SK-N-SH (cell line): Measurements from ENCODE around the gene LPP. TPM values are rescaled to one million over a fixed set of nuclear protein-coding genes. Genes with fewer than 3 reads are reported as not detected.

Experiments
- CTCF ChIA-PET: fragments of 300-600, 350-600 bp; formaldehyde crosslinking; extraction: SDS; loops from one replicate; lab custom pipeline; 2021; lab: Yijun Ruan, JAX
- POLR2A ChIA-PET: fragments of 350-600 bp; sonication (Branson Sonifier 250); formaldehyde crosslinking; extraction: SDS; loops from one replicate; lab custom pipeline; 2020; ENCODE audit warnings: antibody characterized with exemption, inconsistent platforms; lab: Yijun Ruan, JAX
- DNase-seq: peaks from one replicate; pipeline ENCODE4 v3.0.0; 2012
- H2AFZ ChIP-seq: fragments of 200-600 bp; sonication (generic); 2 replicates; pipeline ENCODE4 v1.8.1; 2016; ENCODE audit warnings: antibody characterized with exemption, mild to moderate bottlenecking, low read depth
- H3F3A ChIP-seq: fragments of 200-600 bp; sonication (generic); replicated peaks from 2 replicates; pipeline ENCODE3; 2016; ENCODE audit warnings: antibody characterized with exemption, mild to moderate bottlenecking; ENCODE audit not compliant: insufficient read depth
- H3K27ac ChIP-seq, 2 experiments: fragments of 200-500 bp in 1 of 2; fragments of 200-600 bp in 1 of 2; sonication (Bioruptor generic) in 1 of 2; sonication (generic), shearing (Covaris generic) in 1 of 2; 2 replicates each; pipeline versions ENCODE4 v1.5.1 to v1.6.1; 2014 to 2016; ENCODE audit warnings: low read depth in 2 of 2, inconsistent platforms in 1 of 2, low read length in 1 of 2, mild to moderate bottlenecking in 1 of 2, mixed read lengths in 1 of 2
- H3K27me3 ChIP-seq: fragments of 200-600 bp; sonication (generic), shearing (Covaris generic); 2 replicates; pipeline ENCODE4 v1.6.1; 2016; ENCODE audit warnings: mixed run types; ENCODE audit not compliant: insufficient read depth
- H3K36me3 ChIP-seq, 2 experiments: fragments of 200-500 bp in 1 of 2; fragments of 200-600 bp in 1 of 2; sonication (Bioruptor generic) in 1 of 2; sonication (generic) in 1 of 2; replicated peaks in 1 of 2; 2 replicates each; pipeline versions ENCODE3 to v1.5.1; 2014 to 2016; ENCODE audit warnings: low read length in 1 of 2, mild to moderate bottlenecking in 1 of 2; ENCODE audit not compliant: insufficient read depth in 2 of 2, control insufficient read depth in 1 of 2
- H3K4me1 ChIP-seq, 2 experiments: fragments of 200-500 bp in 1 of 2; fragments of 200-600 bp in 1 of 2; sonication (Bioruptor generic) in 1 of 2; sonication (generic), shearing (Covaris generic) in 1 of 2; 2 replicates each; pipeline versions ENCODE4 v1.5.1 to v1.6.1; 2014 to 2016; ENCODE audit warnings: low read depth in 1 of 2, low read length in 1 of 2, mixed run types in 1 of 2; ENCODE audit not compliant: insufficient read depth in 2 of 2, control insufficient read depth in 1 of 2
- H3K4me2 ChIP-seq: fragments of 200-600 bp; sonication (generic), shearing (Covaris generic); 2 replicates; pipeline ENCODE4 v1.6.1; 2017; ENCODE audit warnings: mixed run types
- H3K4me3 ChIP-seq, 2 experiments: fragments of 200-500 bp in 1 of 2; fragments of 200-600 bp in 1 of 2; sonication (Bioruptor generic) in 1 of 2; sonication (generic), shearing (Covaris generic) in 1 of 2; 2 replicates each; pipeline versions ENCODE4 v1.5.1 to v1.8.1; 2014 to 2016; ENCODE audit warnings: low read depth in 2 of 2, inconsistent platforms in 1 of 2, low read length in 1 of 2, mild to moderate bottlenecking in 1 of 2, mixed read lengths in 1 of 2, moderate library complexity in 1 of 2
- H3K79me2 ChIP-seq: fragments of 200-600 bp; sonication (generic); 2 replicates; pipeline ENCODE4 v1.8.1; 2017; ENCODE audit warnings: mild to moderate bottlenecking; ENCODE audit not compliant: insufficient read depth
- H3K9ac ChIP-seq: fragments of 200-600 bp; sonication (generic); 2 replicates; pipeline ENCODE4 v1.6.1; 2017; ENCODE audit warnings: mixed run types
- H3K9me2 ChIP-seq: fragments of 200-600 bp; sonication (generic); 2 replicates; pipeline ENCODE4 v1.6.1; 2017; ENCODE audit warnings: mixed run types
- H3K9me3 ChIP-seq: fragments of 200-600 bp; sonication (generic); 2 replicates; pipeline ENCODE4 v1.6.1; 2017; ENCODE audit warnings: mixed run types, mild to moderate bottlenecking, moderate library complexity
- H4K20me1 ChIP-seq: fragments of 200-600 bp; sonication (generic); 2 replicates; pipeline ENCODE4 v1.6.1; 2017; ENCODE audit warnings: mild to moderate bottlenecking, mixed run types; ENCODE audit not compliant: insufficient read depth
- GABPA ChIP-seq: IDR thresholded peaks from 2 replicates; pipeline ENCODE4 v1.4.0; 2012; ENCODE audit warnings: low read depth, mild to moderate bottlenecking
- REST ChIP-seq: IDR thresholded peaks from 2 replicates; pipeline ENCODE4 v1.6.1; 2012; ENCODE audit warnings: mild to moderate bottlenecking, low read depth, low read length, moderate library complexity
- TEAD4 ChIP-seq: IDR thresholded peaks from 2 replicates; pipeline ENCODE4 v1.4.0; 2012; ENCODE audit warnings: mild to moderate bottlenecking, borderline replicate concordance; ENCODE audit not compliant: insufficient read depth
- ZBTB33 ChIP-seq: IDR thresholded peaks from 2 replicates; pipeline ENCODE4 v1.4.0; 2012; ENCODE audit warnings: low read depth, borderline replicate concordance
- WGBS: methylation state at CpG from one replicate; pipeline ENCODE4 v1.1.6; 2017; ENCODE audit warnings: low lambda C conversion rate; 5-methylcytosine and 5-hydroxymethylcytosine counted together
- polyA plus RNA-seq, 3 experiments: library from polyadenylated mRNA; depleted of rRNA; stranded (reverse); fragments of >200 nt; gene quantifications; 2 replicates each; pipeline ENCODE4 v1.2.3, GENCODE V29; 2012

The LPP gene
- polyA plus RNA-seq, 1 of the 3 experiments (the other 2 are of a cell fraction) = 6.6 TPM

GRCh38 chr3:188827576-188827975 is 673.6 kb downstream of the LPP start:
- Histone ChIP-seq H3K4me1 (peaks cover 0 to 6% of the 10 kb centered on the region in 2 experiments; a peak in 2 of 4 replicates), H3K9me2 (no peaks in the 10 kb centered on the region), H3F3A (peaks cover 7% of the 10 kb centered on the region), H4K20me1 (no peaks in the 10 kb centered on the region), H2AFZ (no peak overlapping the region), H3K79me2 (peaks cover 4% of the 10 kb centered on the region; the same call in 1 of the 2 replicates), H3K4me3 (no peak overlapping the region), H3K27me3 (no peaks in the 10 kb centered on the region), H3K36me3 (no peaks in the 10 kb centered on the region), H3K27ac (no peak overlapping the region), H3K4me2 (no peak overlapping the region), H3K9me3 (no peaks in the 10 kb centered on the region), H3K9ac (no peak overlapping the region)
- no peak for DNase-seq
- 59% methylated on average over 3 of the region's 3 CpGs for whole genome bisulfite sequencing
- TF ChIP-seq GABPA (no peak), REST (no peak)
- ChIA-PET POLR2A (no interaction called here), CTCF (no interaction called here)

- POLR2A ChIA-PET = no interaction called here
- no peak overlapping the region for H3K9ac ChIP-seq
- H3F3A ChIP-seq = peaks cover 18% of the 10 kb centered on the region
- H3K79me2 ChIP-seq = peaks cover 4% of the 10 kb centered on the region; the same call in 1 of the 2 replicates
- CTCF ChIA-PET = interaction anchor here (0.7 to 2.9 kb wide), 3 partner anchors 22 to 320 kb away, joined by 3 to 6 read pairs (median 3); no protein-coding TSS in a partner anchor
- H2AFZ ChIP-seq = no peak overlapping the region
- H3K27me3 ChIP-seq = no peaks in the 10 kb centered on the region
- H3K9me2 ChIP-seq = no peaks in the 10 kb centered on the region
- TF ChIP-seq ZBTB33 (no peak), TEAD4 (no peak)
- TF ChIP-seq, all 33 proteins: peak for 0
- H3K9me3 ChIP-seq = no peaks in the 10 kb centered on the region
- H4K20me1 ChIP-seq = no peaks in the 10 kb centered on the region
- no peak for DNase-seq
- H3K4me2 ChIP-seq = no peak overlapping the region
- H3K4me3 ChIP-seq = no peak overlapping the region
- WGBS = 79% methylated on average over 6 of the region's 6 CpGs
- no peak overlapping the region for H3K27ac ChIP-seq
- peaks cover 0 to 9% of the 10 kb centered on the region in 2 experiments; a peak in 2 of 4 replicates for H3K4me1 ChIP-seq
- no peaks in the 10 kb centered on the region for H3K36me3 ChIP-seq
Measured at GRCh38 chr3:188829130-188829529, 675.2 kb downstream of the LPP start.
